ENCODE results near the gene STXBP6.

- TF ChIP-seq CTCF (IDR thresholded peaks at IDR 0.05; ENCODE audit: extremely low read depth in 1 of 2, insufficient read depth in 1 of 2, low read depth in 1 of 2, low read length in 2 of 2) (no peak), EZH2 (IDR thresholded peaks at IDR 0.05; ENCODE audit: borderline replicate concordance, low read depth, low read length, severe bottlenecking) (no peak), MYC (IDR thresholded peaks at IDR 0.05; ENCODE audit: low read depth, low read length) (no peak), POLR2A (IDR thresholded peaks at IDR 0.05; ENCODE audit: low read depth, low read length) (no peak), MAX (IDR thresholded peaks at IDR 0.05; ENCODE audit: insufficient read depth, insufficient read length) (no peak), POLR2AphosphoS5 (IDR thresholded peaks at IDR 0.05; ENCODE audit: insufficient read depth, low read depth, low read length) (no peak)
Observed at GRCh38 chr14:25074099-25074685, 24.2 kb upstream of the STXBP6 start.

Data from endothelial cell of umbilical vein (primary cell).